DLD1 (cell line): ENCODE results near the gene TOMM7.

Experiments used
- in situ Hi-C: cut with HindIII; loops from 2 replicates; pipeline ENCODE4 v1.10.0; 2017; ENCODE audit warnings: low sequenced_read_pairs

The TOMM7 gene

DNA sequence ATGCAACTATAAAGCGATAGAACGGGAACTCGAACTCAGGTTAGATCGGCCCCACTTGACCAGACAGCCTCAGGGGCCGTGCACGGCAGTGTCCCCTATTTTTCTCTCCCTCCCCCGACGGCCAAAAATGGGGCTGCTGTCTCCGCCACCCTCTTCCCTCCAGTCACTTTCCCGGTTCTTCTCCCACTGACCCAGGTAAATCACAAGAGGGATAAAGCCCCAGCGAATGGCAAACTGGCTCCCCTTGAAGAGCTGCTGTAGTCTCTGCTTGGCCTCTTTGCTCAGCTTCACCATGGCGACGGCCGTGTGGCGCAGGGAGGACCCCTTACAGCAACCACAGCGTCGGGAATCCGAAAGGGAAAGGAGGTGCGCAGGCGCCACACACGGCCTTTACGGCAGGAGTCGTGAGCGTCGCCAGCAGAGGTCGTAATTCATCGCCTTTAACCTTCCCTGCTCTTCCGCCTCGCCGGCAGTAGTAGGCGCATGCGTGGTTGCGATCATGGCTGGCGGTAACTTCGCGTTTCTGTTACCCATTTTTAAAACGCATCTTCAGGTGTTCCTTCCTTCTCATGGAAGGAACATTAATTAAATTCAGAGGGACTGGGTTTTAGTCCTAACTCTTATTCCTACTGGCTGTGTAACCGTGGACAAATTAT lies at the start of gene TOMM7:
TSS of gene TOMM7 (minus strand) at position 364 of the 656 bp plus-strand sequence. CDS start at position 294, 70 bp downstream.
- in situ Hi-C loops, result no loop called here

DNA sequence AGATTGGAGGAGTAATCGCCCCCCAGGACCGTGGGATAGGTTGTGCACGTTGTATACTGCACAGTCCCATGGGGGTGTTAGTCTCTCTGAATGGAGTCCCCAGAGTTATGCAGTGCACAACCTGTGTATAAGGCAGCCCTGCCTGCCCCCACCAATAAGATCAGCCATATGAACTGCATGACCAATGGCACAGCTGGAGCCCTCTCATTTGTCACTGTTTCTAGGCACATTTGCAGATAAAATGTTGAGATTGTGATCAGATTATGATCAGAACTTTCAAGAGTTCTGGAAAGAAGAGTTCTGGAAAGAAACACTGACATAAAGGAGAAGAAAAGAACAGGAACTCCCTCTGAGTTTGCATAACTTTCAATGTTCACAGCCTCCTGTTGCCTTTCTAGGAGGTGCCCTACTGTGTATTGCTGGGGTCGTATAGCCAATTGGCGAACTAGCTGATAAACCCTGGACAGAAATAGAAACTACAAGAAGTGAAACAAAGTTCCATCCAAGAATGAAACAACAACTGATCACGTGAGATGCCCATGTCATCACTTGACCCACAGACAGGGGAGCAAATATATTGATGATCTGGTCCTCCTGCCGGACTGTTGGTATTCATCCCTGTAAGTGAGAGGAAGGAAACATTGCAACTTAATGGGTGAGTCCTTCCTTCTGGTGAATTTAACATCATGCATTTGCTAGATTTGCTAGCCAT lies 49.6 kb upstream of the TOMM7 start:
- in situ Hi-C loops, result no loop called here

DNA sequence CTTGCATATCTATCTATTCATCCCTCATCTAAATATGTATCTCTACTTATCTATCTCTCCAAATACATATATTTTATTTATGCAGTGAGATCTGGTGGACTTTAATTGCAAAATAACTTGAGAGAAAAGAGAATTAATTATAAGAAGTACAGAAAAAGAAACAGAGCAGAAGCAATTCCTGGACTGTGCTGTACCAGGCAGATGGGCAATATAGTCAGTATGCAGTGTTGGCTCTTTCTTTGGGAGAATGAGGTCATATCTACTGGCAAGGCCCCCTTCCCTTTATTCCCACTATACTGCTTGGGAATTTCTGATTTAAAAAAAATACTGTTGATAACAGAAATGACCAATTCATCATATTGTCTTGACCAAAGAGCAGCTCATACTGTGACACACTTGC lies 49.0 kb upstream of the TOMM7 start:
- in situ Hi-C loops, result no loop called here

DNA sequence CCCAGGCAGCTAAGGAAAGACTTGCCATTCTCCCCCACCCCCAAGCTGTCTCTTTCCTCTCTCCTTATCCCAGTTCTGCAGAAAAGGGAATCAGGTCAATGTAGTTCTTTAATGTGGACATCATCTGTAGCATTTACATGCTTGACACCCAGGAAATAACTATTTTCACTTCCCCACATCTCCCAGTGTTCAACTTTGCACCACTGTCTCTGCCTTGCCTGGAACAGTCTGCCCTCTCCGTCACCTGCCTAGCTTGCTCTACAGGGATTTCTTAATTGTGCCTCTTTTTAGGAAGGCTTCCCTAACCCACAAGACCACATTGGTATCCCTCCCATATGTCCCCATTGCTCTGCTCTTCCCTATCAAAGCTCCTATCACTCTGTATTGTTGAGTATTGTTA lies 45.9 kb upstream of the TOMM7 start:
- in situ Hi-C loops, result no loop called here

DNA sequence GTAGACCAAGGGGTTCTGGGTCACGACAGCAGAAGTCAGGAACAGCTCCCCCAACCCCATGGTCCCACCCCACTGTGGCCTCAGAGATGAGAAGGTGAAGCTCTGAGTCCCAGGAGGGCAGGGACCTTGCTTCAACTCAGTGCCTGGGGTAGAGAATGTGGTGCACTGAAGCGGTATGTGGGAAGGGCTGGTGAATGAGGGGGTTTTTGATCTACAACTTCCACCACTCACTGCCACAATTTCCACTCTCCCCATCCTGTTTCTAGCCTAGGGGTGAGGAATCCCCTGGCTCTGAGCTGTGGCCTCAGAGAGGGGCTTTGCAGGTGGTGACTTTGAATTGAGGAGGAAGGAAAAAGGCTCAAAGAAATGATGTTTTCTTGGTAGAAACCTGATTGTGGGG lies 44.9 kb upstream of the TOMM7 start:
- in situ Hi-C loops, result no loop called here

DNA sequence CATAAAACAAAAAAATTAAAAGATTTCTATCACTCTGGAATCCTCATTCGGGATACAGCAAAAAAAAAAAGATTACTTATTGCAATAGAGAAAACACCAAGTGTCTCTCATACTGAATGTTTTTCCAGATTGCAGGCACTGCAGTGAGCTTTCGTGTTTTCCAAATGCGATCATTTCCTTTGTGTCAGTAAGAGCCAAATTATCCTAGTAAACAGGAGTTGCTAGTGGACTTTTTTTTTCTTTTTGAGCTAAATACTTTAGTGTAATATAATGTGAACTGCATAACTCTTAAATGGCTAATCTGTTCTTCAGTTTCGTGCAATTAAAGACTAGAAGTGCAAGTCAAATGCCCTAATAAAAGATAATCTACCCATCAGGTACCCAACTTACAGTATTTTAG lies 44.4 kb upstream of the TOMM7 start:
- in situ Hi-C loops, result no loop called here

DNA sequence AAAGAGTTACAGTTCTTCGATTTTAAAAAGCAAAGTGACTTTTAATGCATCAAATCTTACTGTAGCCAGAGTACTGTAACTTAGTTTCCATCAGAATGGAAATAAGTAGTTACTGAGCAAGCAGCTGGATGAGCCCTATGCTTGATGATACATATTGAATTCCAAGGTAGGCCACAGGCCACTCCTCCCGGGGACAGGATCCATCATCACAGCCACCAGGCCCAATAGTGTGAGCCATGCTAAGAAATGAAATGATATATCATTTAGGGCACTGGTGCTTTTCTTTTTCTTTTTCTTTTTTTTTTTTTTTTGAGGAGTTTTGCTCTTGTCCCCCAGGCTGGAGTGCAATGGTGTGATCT lies 42.9 kb upstream of the TOMM7 start:
- in situ Hi-C loops, result no loop called here

DNA sequence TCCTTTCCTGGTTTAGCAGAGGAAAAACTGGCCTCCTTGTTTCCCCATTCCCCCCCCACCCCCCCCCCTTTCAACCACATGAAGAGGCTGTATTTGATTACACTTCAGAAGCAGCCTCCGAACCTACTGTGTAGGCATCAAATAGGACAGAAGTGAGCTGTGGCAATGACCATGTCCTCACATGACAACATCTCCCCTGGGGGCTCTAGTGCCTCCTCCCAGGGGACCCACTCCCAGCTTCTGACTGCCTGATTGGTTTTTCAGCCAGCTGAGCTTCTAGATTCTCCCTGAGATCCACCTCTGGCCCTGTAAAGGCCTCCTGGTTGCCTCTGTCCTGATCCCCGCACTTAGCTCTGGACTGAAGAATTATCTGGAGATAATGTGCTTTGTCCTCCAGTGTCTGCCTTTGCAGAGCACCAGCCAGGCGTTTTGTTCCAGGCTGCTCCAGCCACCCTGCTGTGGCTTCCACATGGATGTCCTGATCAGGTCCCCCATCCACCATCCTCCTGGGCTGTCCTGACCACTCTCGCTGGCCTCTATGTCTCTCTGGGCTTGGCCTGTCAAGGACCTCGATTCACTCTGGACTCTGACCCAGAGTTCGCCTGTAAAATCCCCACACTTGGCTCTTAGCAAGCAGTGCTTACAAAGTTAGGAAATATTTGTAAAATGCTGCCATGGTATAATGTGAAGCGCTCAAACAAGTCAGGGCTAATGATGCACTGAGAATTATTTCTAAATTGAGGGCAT lies 42.4 kb upstream of the TOMM7 start:
- in situ Hi-C loops, result no loop called here

DNA sequence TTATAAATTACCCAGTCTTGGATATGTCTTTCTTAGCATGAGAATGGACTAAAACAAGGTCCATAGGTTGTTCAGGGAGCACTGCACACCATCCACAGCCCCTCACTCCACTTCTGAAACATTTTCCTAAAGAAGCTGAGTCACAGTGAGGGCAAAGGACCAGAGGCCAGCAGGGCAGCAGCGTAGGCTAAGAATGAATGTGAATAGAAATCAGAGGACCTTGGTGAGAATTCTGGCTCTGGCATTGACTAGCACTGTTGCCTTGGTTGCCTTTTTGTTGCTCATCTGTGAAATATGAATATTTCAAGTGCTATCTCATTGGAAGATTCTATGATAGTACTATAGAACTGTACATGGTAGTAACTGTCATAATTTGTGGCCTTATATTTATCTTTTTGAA lies 41.7 kb upstream of the TOMM7 start:
- in situ Hi-C loops, result no loop called here

DNA sequence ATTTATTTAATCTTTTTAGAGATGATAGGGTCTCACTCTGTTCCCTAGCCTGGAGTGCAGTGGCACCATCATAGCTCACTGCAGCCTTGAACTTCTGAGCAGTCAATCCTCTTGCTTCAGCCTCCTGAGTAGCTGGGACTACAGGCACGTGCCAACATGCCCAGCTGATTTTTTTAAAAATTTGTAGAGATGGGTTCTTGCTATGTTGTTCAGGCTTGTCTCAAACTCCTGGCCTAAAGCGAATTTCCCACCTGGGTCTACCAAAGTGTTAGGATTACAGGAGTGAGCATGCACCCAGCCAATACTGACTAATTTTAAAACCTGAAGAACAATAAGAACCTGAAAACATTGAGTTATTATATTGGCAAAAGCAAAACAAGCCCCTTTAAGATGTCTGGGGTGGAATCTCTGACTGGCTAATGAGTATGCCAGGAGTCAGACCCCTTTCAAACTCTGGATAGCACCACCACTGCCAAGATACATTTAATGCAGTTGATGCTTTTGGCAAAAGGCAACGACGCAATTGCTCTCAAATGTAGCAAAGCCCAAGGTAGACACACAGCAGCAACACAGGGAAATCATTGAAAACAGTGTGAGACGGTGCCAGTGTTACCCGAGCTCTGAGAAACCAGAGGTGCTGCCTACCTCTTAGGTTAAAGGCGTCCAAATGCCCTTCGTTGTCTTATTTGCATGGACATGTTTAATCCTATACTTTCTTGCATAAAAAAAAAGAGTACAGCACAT lies 40.7 kb upstream of the TOMM7 start:
- in situ Hi-C loops, result no loop called here

DNA sequence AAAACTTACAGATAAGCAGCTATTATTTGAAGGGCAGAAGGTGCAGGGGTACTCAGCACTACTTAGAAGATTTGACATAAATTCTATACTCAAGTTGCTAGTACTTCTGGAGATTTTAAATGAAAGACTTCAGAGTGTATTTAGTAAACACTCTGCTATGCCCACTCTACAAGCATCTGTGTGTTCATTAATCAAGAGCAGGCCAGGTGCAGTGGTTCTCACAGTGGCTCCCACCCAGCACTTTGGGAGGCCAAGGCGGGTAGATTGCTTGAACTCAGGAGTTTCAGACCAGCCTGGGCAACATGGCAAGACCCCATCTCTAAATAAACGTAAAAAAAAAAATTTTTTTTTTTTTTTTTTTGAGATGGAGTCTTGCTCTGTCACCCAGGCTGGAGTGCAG lies 38.9 kb upstream of the TOMM7 start:
- in situ Hi-C loops, result no loop called here

DNA sequence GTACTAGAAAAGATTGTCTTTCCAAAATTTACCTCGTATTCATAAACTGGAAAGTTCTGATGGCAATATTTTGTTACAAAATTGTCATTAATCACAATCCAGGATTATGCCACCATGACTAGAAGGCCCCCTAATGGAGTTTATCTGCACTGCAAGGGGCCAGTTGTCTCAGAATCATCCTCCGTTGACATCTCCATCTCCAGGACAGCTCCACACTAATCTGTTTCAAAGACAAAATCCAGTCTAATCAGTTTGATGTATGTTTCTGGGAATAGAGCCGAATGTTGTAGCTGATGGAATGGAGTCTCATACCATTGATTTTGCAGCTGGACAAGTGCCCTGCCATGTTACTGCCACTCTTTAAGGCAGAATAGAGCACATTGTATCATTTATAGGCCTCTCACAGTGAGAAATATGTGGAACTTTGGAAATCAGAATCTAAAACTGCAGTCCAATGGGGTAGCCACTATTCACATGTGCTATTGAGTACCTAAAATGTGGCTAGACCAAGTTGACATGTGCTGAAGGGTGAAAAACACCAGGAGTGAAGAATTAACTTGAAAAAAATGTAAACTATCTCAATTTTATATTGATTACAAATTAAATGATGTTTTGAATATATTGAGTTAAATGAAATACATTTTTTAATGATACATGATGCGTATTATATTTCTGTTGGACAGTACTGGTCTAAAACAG lies 38.3 kb upstream of the TOMM7 start:
- in situ Hi-C loops, result no loop called here

DNA sequence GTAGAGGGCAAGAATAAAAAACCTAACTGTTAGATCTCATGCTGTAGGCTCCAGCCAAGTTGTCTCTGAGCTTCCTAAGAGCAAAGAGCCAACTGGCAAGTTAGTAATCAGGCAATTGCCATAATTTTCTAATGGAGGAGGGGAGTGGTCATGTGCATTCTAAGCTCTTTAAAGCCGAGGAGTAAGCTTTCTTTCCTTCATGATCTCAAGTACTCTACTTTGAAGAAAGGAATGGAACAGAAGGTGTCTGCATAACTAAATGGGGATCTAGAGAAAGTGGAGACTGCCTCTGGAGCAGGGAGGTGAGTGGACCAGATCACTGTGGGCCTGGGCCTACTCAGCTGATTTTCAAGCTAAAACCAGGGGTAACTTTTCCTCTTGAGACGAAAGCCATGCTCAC lies 37.7 kb upstream of the TOMM7 start:
- in situ Hi-C loops, result no loop called here

DNA sequence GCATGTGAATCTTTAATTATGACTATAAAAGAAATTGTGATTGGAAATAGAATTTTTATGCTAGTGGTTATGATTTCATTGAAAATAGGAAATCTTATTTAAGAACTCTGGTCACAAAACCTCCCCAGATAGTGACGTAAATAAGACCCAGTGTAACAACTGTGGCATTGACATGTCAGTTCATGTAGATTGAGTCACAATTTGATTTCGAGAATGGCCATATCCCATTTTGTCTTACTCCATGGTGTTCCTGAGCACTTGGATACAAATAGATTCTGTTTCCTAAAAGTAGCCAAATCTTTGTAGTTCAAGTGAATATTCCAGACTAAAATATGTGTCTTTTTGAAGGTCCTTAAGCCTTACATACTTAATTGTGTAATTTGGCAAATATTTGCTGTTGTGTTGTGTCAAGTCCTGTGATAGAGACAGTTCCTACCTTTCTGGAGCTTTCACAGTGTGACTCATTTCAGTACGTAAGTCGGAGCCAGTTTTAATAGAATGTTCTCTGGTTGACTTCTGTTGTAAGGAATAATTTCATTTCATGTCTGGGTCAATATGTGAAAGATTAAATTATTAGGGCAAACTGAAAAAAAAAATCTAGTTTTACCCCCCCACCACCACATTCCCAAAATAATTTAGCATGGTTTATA lies 37.1 kb upstream of the TOMM7 start:
- in situ Hi-C loops, result loop anchor here (5.0 kb wide), 1 partner anchor 52 kb away; no protein-coding TSS in a partner anchor

DNA sequence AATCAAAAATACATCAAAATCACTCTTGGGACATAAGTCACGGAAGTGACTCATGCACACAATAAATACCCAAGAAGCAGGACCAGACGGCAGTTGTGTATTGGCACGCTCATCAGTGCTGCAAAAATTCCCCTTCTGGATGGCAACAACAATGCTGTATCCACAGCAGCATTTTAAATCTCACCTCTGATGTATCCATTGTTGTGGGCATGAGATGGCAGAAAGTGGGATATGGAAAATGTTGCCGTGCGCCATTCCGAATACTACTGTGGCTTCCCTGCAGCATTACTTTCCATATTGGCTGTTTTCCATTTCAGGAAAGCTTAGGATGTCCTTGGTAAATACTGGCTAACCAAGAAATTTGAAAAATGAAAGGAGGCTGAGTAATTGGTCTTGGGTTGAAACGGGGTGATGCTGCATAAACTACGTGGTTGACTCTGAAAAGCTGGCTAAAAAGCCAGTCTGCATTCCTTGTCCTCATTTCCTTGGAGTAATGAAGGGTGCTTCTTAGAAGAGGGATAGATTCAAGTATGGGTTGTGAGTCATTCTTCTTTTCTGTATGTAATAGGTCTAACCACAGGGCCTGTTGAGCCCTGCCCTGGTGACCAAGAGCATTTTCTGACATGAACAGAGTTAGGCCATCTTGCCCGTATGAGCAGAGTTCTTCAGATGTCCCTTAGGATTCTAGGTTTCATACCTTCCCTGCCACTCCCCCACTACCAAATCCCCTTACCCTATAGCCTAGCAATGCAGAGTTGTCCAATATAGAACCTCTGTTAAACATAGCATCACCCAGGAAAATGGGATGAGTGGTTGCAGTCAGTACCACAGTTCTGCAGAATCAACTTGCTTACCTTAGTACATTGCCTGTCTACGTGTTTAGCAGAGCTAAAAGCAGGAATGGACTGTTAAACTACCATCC lies 36.3 kb upstream of the TOMM7 start:
- in situ Hi-C loops, result loop anchor here (5.0 kb wide), 1 partner anchor 52 kb away; no protein-coding TSS in a partner anchor

DNA sequence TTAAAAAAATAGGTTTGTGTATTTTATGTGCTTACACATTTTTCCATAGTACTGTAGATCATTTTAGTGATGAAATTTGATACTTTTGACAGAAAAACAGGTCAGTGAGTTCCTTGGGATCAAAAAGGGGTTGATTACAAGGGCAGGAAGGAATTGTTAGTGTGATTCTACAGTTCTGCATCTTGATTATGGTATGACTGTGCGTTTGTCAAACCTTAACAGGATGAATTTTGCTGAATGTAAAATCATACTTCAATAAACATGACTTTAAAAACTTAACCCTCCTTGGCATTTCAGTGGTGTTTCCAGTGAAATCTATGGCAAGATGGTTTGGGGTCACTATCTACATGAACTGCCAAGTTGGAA lies 35.6 kb upstream of the TOMM7 start:
- in situ Hi-C loops, result loop anchor here (5.0 kb wide), 1 partner anchor 51 kb away; no protein-coding TSS in a partner anchor

DNA sequence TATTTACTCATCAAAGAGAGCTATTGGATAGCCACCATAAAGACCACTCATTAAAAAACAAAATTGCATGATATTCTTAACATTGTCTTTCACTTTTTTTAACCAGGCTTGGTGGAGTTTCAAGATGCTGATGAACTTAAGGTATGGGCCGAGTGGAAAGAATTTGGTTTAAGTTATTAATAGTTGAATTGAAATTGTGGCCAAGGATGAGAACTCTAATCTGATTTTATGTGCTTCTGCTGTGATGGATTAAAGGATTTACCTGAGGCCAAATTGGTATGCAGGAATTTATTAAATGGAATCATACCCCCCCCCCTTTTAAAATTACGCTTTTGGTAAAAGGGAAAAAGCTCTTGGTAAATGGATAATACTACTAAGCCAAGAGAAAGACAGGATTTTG lies 33.8 kb upstream of the TOMM7 start:
- in situ Hi-C loops, result loop anchor here (5.0 kb wide), 1 partner anchor 49 kb away; no protein-coding TSS in a partner anchor

DNA sequence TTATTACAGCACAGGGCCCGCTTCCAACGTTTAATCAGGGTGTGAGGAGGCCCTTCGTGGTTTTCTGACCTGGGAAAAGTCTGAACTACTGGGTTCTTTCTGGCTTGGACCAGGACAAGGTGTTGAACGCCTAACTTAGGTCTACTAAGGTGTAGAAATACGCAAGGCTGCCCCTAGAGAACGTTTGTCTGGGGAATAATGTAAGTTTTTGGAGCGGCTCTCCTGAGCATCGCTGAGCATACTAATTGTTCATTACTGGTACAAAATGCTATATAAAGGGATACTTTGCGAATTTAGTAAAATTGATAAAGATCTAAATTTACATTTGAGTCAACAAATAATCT lies 32.4 kb upstream of the TOMM7 start:
- in situ Hi-C loops, result loop anchor here (5.0 kb wide), 1 partner anchor 48 kb away; no protein-coding TSS in a partner anchor
